NCI-H2107 treated with DMSO at 0.1 percent for 48 hours (cell line): ENCODE measurements around the gene DNAJB11.
A peak's percentile ranks its signal among the peaks of the same experiment; 100 is the strongest.
"Not testable (repeated sequence)": the region's sequence is repeated elsewhere in the genome, so short reads cannot be mapped to it uniquely, and the experiment has no call there.

Experiments used
- DNase-seq: peaks from one replicate; lab custom pipeline; 2025; ENCODE audit not compliant: unreplicated experiment; lab: John Stamatoyannopoulos, UW

Gene DNAJB11

GRCh38 chr3:186570096-186570940, at the start of gene DNAJB11:
Gene DNAJB11, plus strand, starts transcription at chr3:186570720. Its CDS starts 178 bp downstream, at chr3:186570898.
- DNase-seq: peak; percentile 100

- DNase-seq: peak; percentile 75
Observed at GRCh38 chr3:186520957-186521842, 49.3 kb upstream of the DNAJB11 start.

- no peak for DNase-seq
Observed at GRCh38 chr3:186523022-186523421, 47.5 kb upstream of the DNAJB11 start.

GRCh38 chr3:186523434-186523833, 47.1 kb upstream of the DNAJB11 start:
- DNase-seq: no peak

- DNase-seq: no peak
Observed at GRCh38 chr3:186524616-186525015, 45.9 kb upstream of the DNAJB11 start.

- DNase-seq: no peak
Observed at GRCh38 chr3:186525369-186526255, 44.9 kb upstream of the DNAJB11 start.

- no peak for DNase-seq
Observed at GRCh38 chr3:186526256-186526606, 44.3 kb upstream of the DNAJB11 start.

- DNase-seq: no peak
Observed at GRCh38 chr3:186529201-186529999, 41.1 kb upstream of the DNAJB11 start.

- no peak for DNase-seq
Observed at GRCh38 chr3:186530415-186530814, 40.1 kb upstream of the DNAJB11 start.

- not testable (repeated sequence) for DNase-seq
Observed at GRCh38 chr3:186531694-186532093, 38.8 kb upstream of the DNAJB11 start.

- no peak for DNase-seq
Observed at GRCh38 chr3:186532598-186533072, 37.9 kb upstream of the DNAJB11 start.

GRCh38 chr3:186534113-186534669, 36.3 kb upstream of the DNAJB11 start:
- no peak for DNase-seq

GRCh38 chr3:186536883-186537844, 33.4 kb upstream of the DNAJB11 start:
- no peak for DNase-seq

GRCh38 chr3:186538779-186539178, 31.7 kb upstream of the DNAJB11 start:
- no peak for DNase-seq

GRCh38 chr3:186540221-186540834, 30.2 kb upstream of the DNAJB11 start:
- DNase-seq: peak; percentile 85

- no peak for DNase-seq
Observed at GRCh38 chr3:186540835-186541226, 29.7 kb upstream of the DNAJB11 start.

- DNase-seq: no peak
Observed at GRCh38 chr3:186544281-186544680, 26.2 kb upstream of the DNAJB11 start, which contains the start of gene CRYGS. Gene CRYGS, minus strand, starts transcription at chr3:186544380. Its CDS starts 54 bp downstream, at chr3:186544326.

GRCh38 chr3:186549497-186549896, 21.0 kb upstream of the DNAJB11 start:
- DNase-seq: no peak
